CD4-positive, alpha-beta memory T cell (primary cell): ENCODE data around the gene SLC66A2. TPM values are rescaled to one million over a fixed set of nuclear protein-coding genes. Genes with fewer than 3 reads are reported as not detected.
A peak's percentile ranks its signal among the peaks of the same experiment; 100 is the strongest.
"Not testable (repeated sequence)": the region's sequence is repeated elsewhere in the genome, so short reads cannot be mapped to it uniquely, and the experiment has no call there.

Experiments used
- CTCF ChIA-PET: fragments of 350-600 bp; sonication (Branson Sonifier 250); formaldehyde crosslinking; loops from one replicate; lab custom pipeline; 2021; ENCODE audit warnings: inconsistent platforms; ENCODE audit not compliant: partially characterized antibody; lab: Charles Lee
- POLR2A ChIA-PET: fragments of 350-600 bp; sonication (Branson Sonifier 250); formaldehyde crosslinking; loops from one replicate; lab custom pipeline; 2021; ENCODE audit not compliant: partially characterized antibody; lab: Charles Lee
- DNase-seq, 5 donors: peaks; one replicate each; pipeline versions ENCODE4 v3.0.0 to v3.0.0-alpha.2; 2020 to 2022; ENCODE audit warnings: mixed read lengths in 1 of 5
- H3K27ac ChIP-seq: one replicate; pipeline ENCODE4 v1.7.0; 2013; ENCODE audit warnings: low read depth, low read length
- H3K27me3 ChIP-seq: 2 replicates; pipeline ENCODE4 v1.7.0; 2013; ENCODE audit warnings: mild to moderate bottlenecking, low read length, moderate library complexity; ENCODE audit not compliant: insufficient read depth
- H3K36me3 ChIP-seq: 2 replicates; pipeline ENCODE4 v1.7.0; 2013; ENCODE audit warnings: mild to moderate bottlenecking, low read length, moderate library complexity; ENCODE audit not compliant: insufficient read depth
- H3K4me1 ChIP-seq: 2 replicates; pipeline ENCODE4 v1.7.0; 2013; ENCODE audit warnings: mild to moderate bottlenecking, low read length, moderate library complexity; ENCODE audit not compliant: insufficient read depth
- H3K4me3 ChIP-seq, 2 donors: one replicate each; pipeline ENCODE4 v1.7.0; 2013; ENCODE audit warnings: low read length in 2 of 2, mild to moderate bottlenecking in 1 of 2
- H3K9me3 ChIP-seq, 2 donors: one replicate each; pipeline ENCODE4 v1.7.0; 2013; ENCODE audit warnings: low read length in 2 of 2, control low read depth in 1 of 2; ENCODE audit not compliant: control insufficient read depth in 1 of 2
- H3K27ac Mint-ChIP-seq, 7 donors: one replicate each; pipeline ENCODE4 v1.8.0; 2020 to 2021; ENCODE audit warnings: mixed read lengths in 7 of 7, mild to moderate bottlenecking in 6 of 7, inconsistent platforms in 3 of 7, moderate library complexity in 3 of 7
- H3K27me3 Mint-ChIP-seq, 2 donors: one replicate each; pipeline ENCODE4 v1.8.0; 2020 to 2021; ENCODE audit warnings: mixed read lengths in 2 of 2
- H3K36me3 Mint-ChIP-seq, 2 donors: one replicate each; pipeline ENCODE4 v1.8.0; 2020 to 2021; ENCODE audit warnings: mixed read lengths in 2 of 2, inconsistent platforms in 1 of 2, mild to moderate bottlenecking in 1 of 2
- H3K4me1 Mint-ChIP-seq, 4 donors: one replicate each; pipeline ENCODE4 v1.8.0; 2020 to 2021; ENCODE audit warnings: mixed read lengths in 4 of 4, mild to moderate bottlenecking in 1 of 4
- H3K4me3 Mint-ChIP-seq, 8 donors: one replicate each; pipeline ENCODE4 v1.8.0; 2020 to 2021; ENCODE audit warnings: mixed read lengths in 8 of 8, mild to moderate bottlenecking in 7 of 8, moderate library complexity in 6 of 8, inconsistent platforms in 3 of 8
- H3K9me3 Mint-ChIP-seq, 8 donors: one replicate each; pipeline ENCODE4 v1.8.0; 2020 to 2021; ENCODE audit warnings: mixed read lengths in 8 of 8, mild to moderate bottlenecking in 5 of 8, inconsistent platforms in 3 of 8, moderate library complexity in 1 of 8
- intact Hi-C: fragments of 100-400 bp; cut with micrococcal nuclease; formaldehyde crosslinking; loops from one replicate; pipeline ENCODE4 v1.15.1; 2023
- polyA plus RNA-seq, 2 donors: library from polyadenylated mRNA; unstranded; fragments of 300-500 nt; fragmentation: Illumina TruSeq; gene quantifications; one replicate each; pipeline ENCODE4 v1.2.3, GENCODE V29; 2021
- total RNA-seq, 2 experiments: library from RNA; stranded (reverse); gene quantifications; one replicate each; pipeline ENCODE4 v1.2.3, GENCODE V29; 2021

SLC66A2 gene
- total and polyA plus RNA-seq, 4 experiments from 2014 or later = 15.7 to 26.4 (median 23.6) TPM

DNA sequence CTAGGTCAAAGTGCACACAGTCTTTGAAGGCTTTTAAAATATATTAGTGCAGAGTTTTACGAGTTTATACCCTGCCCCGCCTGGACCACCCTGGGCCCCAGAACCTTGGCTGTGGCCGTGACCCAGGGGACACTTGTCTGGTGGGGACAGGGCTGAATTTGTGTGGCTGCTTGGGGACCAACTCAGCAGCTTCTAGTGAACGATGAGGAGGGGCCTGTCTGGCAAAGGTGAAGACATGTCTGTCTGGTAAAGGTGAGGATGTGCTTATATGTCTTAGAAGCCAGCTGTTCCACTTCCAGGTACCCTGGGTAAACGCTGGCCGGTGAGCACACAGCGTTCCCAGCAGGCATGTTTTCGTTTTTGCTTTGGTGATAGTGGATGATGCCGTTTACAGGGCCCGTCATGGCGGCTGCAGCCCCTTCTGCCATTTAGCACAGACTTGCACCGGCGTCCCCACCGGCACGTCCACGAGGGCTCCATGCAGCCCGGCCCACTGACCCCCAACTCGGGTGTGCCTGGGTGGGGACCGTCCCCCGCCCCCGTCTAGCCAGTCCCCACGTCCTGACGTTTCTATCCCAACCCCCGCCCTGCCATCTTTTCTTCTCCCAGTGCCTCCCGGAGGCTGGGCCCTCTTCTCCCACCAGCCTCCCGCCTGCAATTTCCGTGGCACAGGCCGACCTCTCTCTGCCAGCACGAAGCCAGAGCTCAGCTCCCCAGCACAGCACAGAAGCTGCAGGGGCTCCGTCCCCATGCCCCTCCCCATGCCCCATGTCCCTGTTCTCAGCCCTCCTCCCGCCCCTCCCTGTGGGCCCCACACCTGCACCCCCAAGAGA is 67.8 kb downstream of the SLC66A2 start:
- no peaks in the 10 kb centered on the region for H3K4me1 Mint-ChIP-seq
- H3K9me3 Mint-ChIP-seq = peaks cover 0 to 16% (median 2%) of the 10 kb centered on the region in 8 donors
- ChIA-PET CTCF (no interaction called here), POLR2A (no interaction called here)
- H3K9me3 ChIP-seq = no peaks in the 10 kb centered on the region
- no peaks in the 10 kb centered on the region for H3K27me3 Mint-ChIP-seq
- no peaks in the 10 kb centered on the region for H3K36me3 ChIP-seq
- intact Hi-C loops = no loop called here
- no peaks in the 10 kb centered on the region for H3K4me1 ChIP-seq
- no peak overlapping the region for H3K4me3 ChIP-seq
- no peaks in the 10 kb centered on the region for H3K36me3 Mint-ChIP-seq
- no peak for DNase-seq
- no peak overlapping the region for H3K27ac ChIP-seq
- no peak overlapping the region for H3K4me3 Mint-ChIP-seq
- H3K27me3 ChIP-seq = no peaks in the 10 kb centered on the region
- no peak overlapping the region for H3K27ac Mint-ChIP-seq

DNA sequence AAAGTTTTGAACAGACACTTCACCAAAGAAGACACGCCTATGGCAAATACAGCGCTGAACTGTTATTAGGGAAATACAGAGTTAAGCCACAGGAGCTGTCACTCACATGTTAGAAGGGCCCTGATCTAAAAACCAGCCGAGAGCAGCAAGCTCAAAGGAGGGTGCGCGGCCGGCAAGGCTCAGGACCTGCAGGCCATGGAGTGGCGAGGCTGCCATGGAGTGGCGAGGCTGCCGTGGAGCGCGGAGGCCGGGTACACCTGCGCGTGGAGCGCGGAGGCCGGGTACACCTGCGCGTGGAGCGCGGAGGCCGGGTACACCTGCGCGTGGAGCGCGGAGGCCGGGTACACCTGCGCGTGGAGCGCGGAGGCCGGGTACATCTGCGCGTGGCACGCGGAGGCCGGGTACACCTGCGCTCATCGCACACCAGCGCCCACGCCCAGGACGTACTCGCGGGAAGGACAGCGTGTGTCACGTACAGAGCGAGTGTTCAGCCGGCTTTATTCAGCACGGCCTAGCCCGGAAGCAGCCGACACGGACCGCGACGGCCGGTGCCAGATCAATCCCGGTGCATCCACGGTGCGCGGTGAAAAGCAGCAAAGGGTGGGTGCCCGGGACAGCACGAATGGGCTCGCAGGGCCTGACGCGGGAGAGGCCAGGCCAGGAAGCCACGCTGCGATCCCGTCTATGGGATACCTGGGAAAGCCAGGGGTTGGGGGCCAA is 68.8 kb downstream of the SLC66A2 start:
- DNase-seq = no peak
- POLR2A ChIA-PET = no interaction called here

DNA sequence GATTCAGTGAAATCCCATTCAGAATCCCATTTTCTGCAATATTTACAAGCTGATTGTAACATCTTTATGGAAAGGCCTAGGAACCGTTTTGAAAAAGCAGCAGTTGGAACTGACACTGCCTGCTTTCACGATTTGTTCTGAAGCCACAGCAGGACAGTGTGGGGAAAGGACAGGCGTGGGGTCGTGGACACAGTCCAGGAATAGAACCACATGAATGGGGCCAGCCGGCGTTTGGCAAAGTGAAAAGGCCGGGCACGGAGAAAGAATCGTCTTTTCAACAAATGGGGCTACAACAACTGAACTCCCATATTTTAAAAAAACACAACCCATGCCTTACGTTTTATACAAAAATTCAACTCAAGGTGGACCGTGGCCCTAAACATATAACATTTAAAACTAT is 69.8 kb downstream of the SLC66A2 start:
- DNase-seq = no peak
- no peaks in the 10 kb centered on the region for H3K4me1 ChIP-seq
- CTCF ChIA-PET = no interaction called here
- H3K36me3 ChIP-seq = no peaks in the 10 kb centered on the region
- H3K4me1 Mint-ChIP-seq = no peaks in the 10 kb centered on the region
- no peak overlapping the region for H3K4me3 Mint-ChIP-seq
- no peaks in the 10 kb centered on the region for H3K36me3 Mint-ChIP-seq
- peaks cover 0 to 12% (median 0%) of the 10 kb centered on the region in 8 donors for H3K9me3 Mint-ChIP-seq
- POLR2A ChIA-PET = no interaction called here
- no peak overlapping the region for H3K4me3 ChIP-seq
- no peaks in the 10 kb centered on the region for H3K9me3 ChIP-seq
- intact Hi-C loops = no loop called here
- H3K27ac ChIP-seq = no peak overlapping the region
- no peaks in the 10 kb centered on the region for H3K27me3 ChIP-seq
- no peak overlapping the region for H3K27ac Mint-ChIP-seq
- H3K27me3 Mint-ChIP-seq = no peaks in the 10 kb centered on the region

More for the DNA sequence above, 68.8 kb downstream of the SLC66A2 start:
- Mint-ChIP-seq H3K4me1 (no peaks in the 10 kb centered on the region), H3K27ac (no peak overlapping the region), H3K36me3 (no peaks in the 10 kb centered on the region), H3K9me3 (peaks cover 0 to 12% (median 0%) of the 10 kb centered on the region in 8 donors), H3K27me3 (no peaks in the 10 kb centered on the region), H3K4me3 (no peak overlapping the region)
- CTCF ChIA-PET = no interaction called here
- no peak overlapping the region for H3K27ac ChIP-seq
- H3K27me3 ChIP-seq = no peaks in the 10 kb centered on the region
- no peaks in the 10 kb centered on the region for H3K9me3 ChIP-seq
- H3K36me3 ChIP-seq = no peaks in the 10 kb centered on the region
- intact Hi-C loops = no loop called here
- H3K4me1 ChIP-seq = no peaks in the 10 kb centered on the region
- no peak overlapping the region for H3K4me3 ChIP-seq

DNA sequence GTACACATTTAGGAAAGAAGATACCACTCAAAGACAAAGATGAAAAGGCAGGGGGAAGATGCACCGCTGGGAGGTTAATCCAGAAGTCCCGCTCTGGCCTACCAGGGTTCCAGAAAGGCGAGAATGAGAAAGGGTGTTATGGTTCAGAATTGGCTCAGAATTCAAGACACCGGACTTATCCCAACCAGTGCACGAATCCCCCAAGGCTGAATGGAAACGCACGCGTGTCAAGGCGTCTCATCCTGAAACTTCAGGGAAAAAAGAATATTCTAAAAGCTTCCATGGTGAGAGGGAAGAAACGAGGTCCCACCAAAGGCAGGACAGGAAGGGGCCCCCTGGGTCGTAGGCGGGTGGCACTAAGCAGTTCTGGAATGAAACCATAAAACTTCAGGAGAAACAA is 71.9 kb downstream of the SLC66A2 start:
- Mint-ChIP-seq H3K27me3 (no peaks in the 10 kb centered on the region), H3K4me3 (no peak overlapping the region), H3K4me1 (no peaks in the 10 kb centered on the region), H3K27ac (peak overlapping the region in 1 of 7 donors; percentile 24), H3K9me3 (peaks cover 0 to 12% (median 0%) of the 10 kb centered on the region in 8 donors), H3K36me3 (no peaks in the 10 kb centered on the region)
- intact Hi-C loops = no loop called here
- Histone ChIP-seq H3K4me3 (no peak overlapping the region), H3K4me1 (no peaks in the 10 kb centered on the region), H3K27ac (no peak overlapping the region), H3K36me3 (no peaks in the 10 kb centered on the region), H3K9me3 (no peaks in the 10 kb centered on the region), H3K27me3 (no peaks in the 10 kb centered on the region)
- ChIA-PET POLR2A (no interaction called here), CTCF (no interaction called here)
- DNase-seq = no peak

DNA sequence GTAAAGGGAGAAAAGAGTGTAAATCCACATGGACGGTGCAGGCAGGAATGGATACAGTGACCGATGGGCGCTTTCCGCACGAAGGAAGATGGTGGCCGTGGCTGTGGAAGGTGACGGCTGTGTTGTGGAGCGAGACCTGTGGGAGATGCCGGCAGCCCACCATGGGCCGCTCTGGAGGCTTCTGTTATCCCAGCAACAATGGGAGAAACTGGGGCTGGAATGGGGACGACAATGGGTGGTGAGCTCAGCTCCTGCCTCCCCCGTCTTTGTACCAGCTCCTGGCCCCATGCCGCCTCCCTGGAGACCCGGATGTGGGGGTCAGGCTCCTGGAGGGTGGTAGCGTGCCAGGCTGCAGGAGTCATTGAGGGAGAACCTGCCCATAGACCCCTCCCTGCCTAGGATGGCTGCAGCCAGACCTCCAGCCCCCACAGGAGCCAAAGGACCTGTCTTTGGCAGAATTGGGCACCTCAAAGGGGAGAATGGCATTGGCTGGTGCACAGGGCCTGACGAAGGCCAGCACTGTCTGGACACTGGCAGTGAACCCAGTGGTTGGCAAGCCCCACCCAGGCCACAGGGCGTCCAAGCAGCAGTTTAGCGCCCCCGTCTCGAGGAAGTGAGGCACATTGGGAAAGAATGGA is 72.6 kb downstream of the SLC66A2 start:
- Mint-ChIP-seq H3K27me3 (no peaks in the 10 kb centered on the region), H3K27ac (peak overlapping the region in 2 of 7 donors; percentile 16 to 24), H3K4me3 (no peak overlapping the region), H3K4me1 (no peaks in the 10 kb centered on the region), H3K36me3 (no peaks in the 10 kb centered on the region), H3K9me3 (peaks cover 0 to 12% (median 0%) of the 10 kb centered on the region in 8 donors)
- H3K4me3 ChIP-seq = no peak overlapping the region
- ChIA-PET CTCF (no interaction called here), POLR2A (no interaction called here)
- H3K36me3 ChIP-seq = no peaks in the 10 kb centered on the region
- DNase-seq = no peak
- intact Hi-C loops = no loop called here
- H3K4me1 ChIP-seq = no peaks in the 10 kb centered on the region
- H3K9me3 ChIP-seq = no peaks in the 10 kb centered on the region
- no peak overlapping the region for H3K27ac ChIP-seq
- no peaks in the 10 kb centered on the region for H3K27me3 ChIP-seq

DNA sequence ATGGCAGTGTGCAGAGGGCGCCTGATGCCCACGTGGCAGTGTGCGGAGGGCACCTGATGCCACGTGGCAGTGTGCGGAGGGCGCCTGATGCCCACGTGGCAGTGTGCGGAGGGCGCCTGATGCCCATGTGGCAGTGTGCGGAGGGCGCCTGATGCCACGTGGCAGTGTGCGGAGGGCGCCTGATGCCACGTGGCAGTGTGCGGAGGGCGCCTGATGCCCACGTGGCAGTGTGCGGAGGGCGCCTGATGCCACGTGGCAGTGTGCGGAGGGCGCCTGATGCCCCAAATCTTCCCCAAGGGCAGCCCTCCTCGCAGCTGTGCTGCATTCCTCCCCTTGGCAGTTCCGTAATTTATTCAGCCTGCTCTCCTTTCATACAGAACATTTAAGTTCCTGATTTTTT is 73.2 kb downstream of the SLC66A2 start:
- peaks cover 0 to 12% (median 0%) of the 10 kb centered on the region in 8 donors for H3K9me3 Mint-ChIP-seq
- H3K4me1 ChIP-seq, H3K4me3 ChIP-seq, POLR2A ChIA-PET, H3K27ac Mint-ChIP-seq, H3K27ac ChIP-seq, CTCF ChIA-PET, H3K4me3 Mint-ChIP-seq, H3K36me3 Mint-ChIP-seq, H3K27me3 Mint-ChIP-seq, H3K36me3 ChIP-seq, H3K4me1 Mint-ChIP-seq, H3K9me3 ChIP-seq, DNase-seq, intact Hi-C loops, H3K27me3 ChIP-seq: not testable (repeated sequence)
